Adipocyte (in vitro differentiated cells): ENCODE results near the gene FBLN5.
"Not testable (repeated sequence)": the region's sequence is repeated elsewhere in the genome, so short reads cannot be mapped to it uniquely, and the experiment has no call there.

Experiments
- DNase-seq: peaks from one replicate; pipeline ENCODE4 v3.0.0-alpha.2; 2015; ENCODE audit warnings: low read depth
- H3K27me3 ChIP-seq: replicated peaks from 2 replicates; pipeline ENCODE4 v1.7.0; 2013; ENCODE audit warnings: mild to moderate bottlenecking, low read length, moderate library complexity; ENCODE audit not compliant: control insufficient read depth, insufficient read depth
- H3K36me3 ChIP-seq: 2 replicates; pipeline ENCODE4 v1.7.0; 2013; ENCODE audit warnings: low read length, mild to moderate bottlenecking, moderate library complexity; ENCODE audit not compliant: control insufficient read depth, insufficient read depth, severe bottlenecking
- H3K4me1 ChIP-seq: 2 replicates; pipeline ENCODE4 v1.7.0; 2013; ENCODE audit warnings: mild to moderate bottlenecking, low read length, moderate library complexity; ENCODE audit not compliant: control insufficient read depth, insufficient read depth
- H3K4me3 ChIP-seq: 2 replicates; pipeline ENCODE4 v1.7.0; 2013; ENCODE audit warnings: mild to moderate bottlenecking, low read length, moderate library complexity
- H3K9ac ChIP-seq: 2 replicates; pipeline ENCODE4 v1.7.0; 2013; ENCODE audit warnings: mild to moderate bottlenecking, low read length, moderate library complexity
- H3K9me3 ChIP-seq: 2 replicates; pipeline ENCODE4 v1.7.0; 2013; ENCODE audit warnings: mild to moderate bottlenecking, low read length, moderate library complexity; ENCODE audit not compliant: control insufficient read depth

Gene FBLN5

DNA sequence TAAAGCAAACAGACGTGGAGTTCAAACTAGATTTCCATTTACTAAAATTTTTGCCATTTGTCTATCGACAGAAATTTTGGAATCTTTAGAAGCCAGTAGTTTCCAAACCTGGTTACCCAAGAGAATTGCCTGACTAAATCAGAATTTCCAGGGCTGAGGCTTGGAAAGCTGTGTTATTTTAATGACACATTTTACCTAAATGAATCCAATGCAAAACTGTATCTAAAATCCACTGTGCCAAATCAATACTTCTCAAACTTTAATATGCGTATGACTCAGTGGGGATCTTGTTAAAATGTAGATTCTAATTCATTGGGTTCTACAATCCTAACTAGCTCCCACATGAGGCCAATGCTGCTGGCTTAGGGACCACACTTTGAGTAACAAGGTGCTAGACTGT is 45.2 kb downstream of the FBLN5 start:
- Histone ChIP-seq H3K9me3 (no peaks in the 10 kb centered on the region), H3K9ac (peak overlapping the region; percentile 9), H3K4me3 (no peak overlapping the region), H3K36me3 (peaks cover 4% of the 10 kb centered on the region), H3K27me3 (no peaks in the 10 kb centered on the region), H3K4me1 (peaks cover 59% of the 10 kb centered on the region)
- DNase-seq: no peak

DNA sequence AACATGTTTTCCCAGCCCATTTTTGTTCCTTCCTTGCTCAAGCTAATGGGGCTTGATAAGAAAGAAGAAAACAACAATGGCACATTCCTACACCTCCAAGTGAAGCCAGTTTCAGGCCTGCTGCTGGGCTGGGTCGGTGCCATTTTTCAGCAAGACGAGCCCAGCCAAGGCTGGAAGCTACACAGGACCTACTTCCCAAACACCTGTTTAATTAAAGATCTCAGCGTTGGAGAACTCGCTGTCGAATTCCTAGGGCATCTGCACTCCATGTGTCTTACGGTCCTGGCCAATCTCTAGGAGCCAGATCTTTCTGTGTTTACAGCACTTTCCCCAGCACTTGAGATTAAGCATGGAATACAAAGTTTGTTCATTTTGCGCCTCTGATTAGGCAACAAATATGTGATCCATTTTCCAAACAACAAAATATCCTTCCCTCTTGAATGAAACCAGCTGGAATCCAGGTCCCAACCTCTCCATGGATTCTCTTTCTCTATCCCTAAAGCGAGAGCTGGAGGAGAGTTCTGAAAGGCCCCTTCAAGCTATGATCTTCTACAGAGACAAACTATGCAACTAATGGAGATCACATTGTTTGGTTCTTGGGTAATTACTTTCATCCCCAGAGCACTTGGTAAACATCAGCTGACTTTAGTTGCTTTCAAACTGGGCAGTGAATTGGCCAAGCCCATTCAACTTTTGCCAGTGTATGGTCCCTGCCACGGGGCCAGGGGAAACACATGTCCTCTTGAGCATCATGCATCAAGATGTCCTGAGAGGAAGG is 45.9 kb downstream of the FBLN5 start:
- H3K36me3 ChIP-seq: no peaks in the 10 kb centered on the region
- no peaks in the 10 kb centered on the region for H3K27me3 ChIP-seq
- H3K9me3 ChIP-seq: no peaks in the 10 kb centered on the region
- no peak for DNase-seq
- no peak overlapping the region for H3K9ac ChIP-seq
- H3K4me1 ChIP-seq: peaks cover 66% of the 10 kb centered on the region
- H3K4me3 ChIP-seq: peak overlapping the region; percentile 2

DNA sequence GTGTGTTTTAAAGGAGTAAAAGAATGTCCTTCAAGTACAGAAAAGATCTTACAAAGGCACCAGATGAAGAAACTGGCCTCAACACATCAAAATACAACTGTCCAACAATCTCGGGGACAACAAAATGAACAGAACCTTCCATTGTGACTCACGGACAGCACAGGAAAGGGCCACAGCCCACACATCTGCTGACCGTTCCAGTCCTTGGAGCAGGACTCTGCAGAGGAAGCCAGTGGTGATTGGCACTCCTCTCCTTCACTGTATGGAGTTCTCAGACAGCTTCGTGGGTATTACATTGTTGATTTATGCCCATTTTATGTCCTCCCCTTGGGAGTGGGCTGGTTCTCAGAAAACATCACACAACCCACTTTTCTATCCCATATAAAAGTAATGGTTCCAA is 47.7 kb downstream of the FBLN5 start:
- H3K4me1 ChIP-seq: peaks cover 76% of the 10 kb centered on the region
- no peaks in the 10 kb centered on the region for H3K9me3 ChIP-seq
- H3K36me3 ChIP-seq: no peaks in the 10 kb centered on the region
- no peak for DNase-seq
- no peaks in the 10 kb centered on the region for H3K27me3 ChIP-seq
- H3K4me3 ChIP-seq: no peak overlapping the region
- H3K9ac ChIP-seq: no peak overlapping the region

DNA sequence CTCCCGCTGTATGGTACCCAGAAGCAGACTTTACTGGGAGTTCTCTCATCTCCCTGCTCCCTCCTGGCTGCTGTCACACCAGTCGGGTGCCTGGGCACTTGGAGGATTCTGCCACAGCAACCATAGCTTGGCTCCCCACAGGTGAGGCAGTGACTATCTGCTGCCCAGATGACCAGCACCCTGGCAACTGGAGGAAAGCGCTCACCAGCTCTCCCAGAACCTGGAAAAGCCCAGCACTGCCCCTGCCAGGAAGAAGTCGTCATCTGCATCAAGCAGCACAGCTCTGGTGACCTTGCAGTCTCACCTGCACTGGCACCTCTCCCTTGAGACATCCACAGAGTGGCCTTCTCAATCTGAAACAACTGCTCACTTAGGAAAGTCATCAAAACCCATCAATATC is 48.3 kb downstream of the FBLN5 start:
- H3K27me3 ChIP-seq: no peaks in the 10 kb centered on the region

DNA sequence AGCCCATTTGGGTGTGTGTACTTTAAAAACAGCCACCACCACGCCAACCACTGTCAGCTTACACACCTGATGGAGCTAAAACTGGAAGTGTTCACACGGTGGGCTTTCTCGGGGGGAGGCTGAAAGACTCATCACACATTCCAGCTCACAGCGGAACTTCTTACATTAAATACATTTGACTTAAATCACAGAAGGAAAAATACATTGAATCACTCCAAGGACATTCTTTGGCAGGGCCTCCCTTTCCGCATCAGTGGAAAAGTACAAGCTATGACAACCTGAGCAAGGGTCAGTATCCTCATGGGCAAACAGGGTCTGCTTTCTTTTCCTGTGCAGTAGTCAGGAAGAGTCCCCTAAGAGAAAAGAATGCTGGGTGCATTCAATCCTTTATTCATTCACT is 49.1 kb downstream of the FBLN5 start:
- peak; percentile 64 for DNase-seq
- H3K27me3 ChIP-seq: no peaks in the 10 kb centered on the region
- H3K36me3 ChIP-seq: peaks cover 4% of the 10 kb centered on the region
- no peaks in the 10 kb centered on the region for H3K9me3 ChIP-seq
- H3K9ac ChIP-seq: no peak overlapping the region
- H3K4me1 ChIP-seq: peaks cover 78% of the 10 kb centered on the region
- no peak overlapping the region for H3K4me3 ChIP-seq

More for the DNA sequence above, 48.3 kb downstream of the FBLN5 start:
- Histone ChIP-seq H3K9ac (no peak overlapping the region), H3K4me3 (no peak overlapping the region), H3K4me1 (peaks cover 76% of the 10 kb centered on the region), H3K9me3 (no peaks in the 10 kb centered on the region), H3K36me3 (no peaks in the 10 kb centered on the region)
- no peak for DNase-seq

DNA sequence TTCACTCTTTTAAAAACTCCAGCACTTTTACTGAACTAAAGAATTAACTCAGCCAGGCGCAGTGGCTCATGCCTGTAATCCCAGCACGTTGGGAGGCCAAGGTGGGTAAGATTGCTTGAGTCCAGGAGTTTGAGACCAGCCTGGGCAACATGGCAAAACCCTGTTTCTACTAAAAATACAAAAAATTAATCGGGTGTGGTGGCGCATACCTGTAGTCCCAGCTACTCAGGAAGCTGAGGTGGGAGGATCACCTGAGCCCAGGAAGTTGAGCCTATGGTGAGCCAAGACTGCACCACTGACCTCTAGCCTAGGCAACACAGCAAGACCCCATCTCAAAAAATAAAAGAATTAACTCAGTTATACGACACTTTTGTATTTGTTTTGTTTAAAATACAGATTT is 49.8 kb downstream of the FBLN5 start:
- DNase-seq, H3K27me3 ChIP-seq, H3K9me3 ChIP-seq, H3K36me3 ChIP-seq: not testable (repeated sequence)
- Histone ChIP-seq H3K9ac (peak overlapping the region; percentile 52), H3K4me3 (peak overlapping the region; percentile 43), H3K4me1 (peaks cover 79% of the 10 kb centered on the region)

DNA sequence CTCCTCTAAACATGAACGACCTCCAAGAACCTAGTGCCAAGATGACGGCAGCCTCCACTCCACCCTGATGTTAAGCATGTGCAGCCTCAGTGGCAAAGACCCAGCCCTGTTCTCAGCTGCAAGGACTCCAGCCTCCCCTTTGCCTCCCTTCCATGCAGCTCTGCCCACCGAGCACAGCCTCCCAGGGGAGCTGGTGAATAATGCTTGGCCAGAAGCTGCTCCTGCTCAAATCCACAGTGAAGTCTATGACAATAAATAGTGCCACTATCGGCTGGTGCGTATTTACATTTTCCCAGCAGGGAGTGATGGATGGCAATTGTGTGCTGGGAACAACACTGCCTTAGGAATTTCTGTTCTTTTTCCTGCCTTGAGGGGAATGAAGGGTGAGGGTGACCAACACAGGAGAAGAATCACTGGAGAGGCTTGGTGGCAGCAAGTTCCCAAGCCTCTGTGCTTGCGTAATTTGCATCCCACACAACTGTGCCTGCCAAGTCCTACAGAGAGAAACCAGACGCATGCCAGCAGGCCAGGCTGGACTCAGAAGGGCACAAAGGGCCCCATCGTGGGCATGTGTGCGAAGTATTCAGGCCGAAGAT is 50.3 kb downstream of the FBLN5 start:
- no peaks in the 10 kb centered on the region for H3K27me3 ChIP-seq
- H3K9me3 ChIP-seq: no peaks in the 10 kb centered on the region
- H3K4me3 ChIP-seq: peak overlapping the region; percentile 43
- H3K4me1 ChIP-seq: peaks cover 79% of the 10 kb centered on the region
- peaks cover 9% of the 10 kb centered on the region for H3K36me3 ChIP-seq
- DNase-seq: peak; percentile 94
- H3K9ac ChIP-seq: peak overlapping the region; percentile 52

DNA sequence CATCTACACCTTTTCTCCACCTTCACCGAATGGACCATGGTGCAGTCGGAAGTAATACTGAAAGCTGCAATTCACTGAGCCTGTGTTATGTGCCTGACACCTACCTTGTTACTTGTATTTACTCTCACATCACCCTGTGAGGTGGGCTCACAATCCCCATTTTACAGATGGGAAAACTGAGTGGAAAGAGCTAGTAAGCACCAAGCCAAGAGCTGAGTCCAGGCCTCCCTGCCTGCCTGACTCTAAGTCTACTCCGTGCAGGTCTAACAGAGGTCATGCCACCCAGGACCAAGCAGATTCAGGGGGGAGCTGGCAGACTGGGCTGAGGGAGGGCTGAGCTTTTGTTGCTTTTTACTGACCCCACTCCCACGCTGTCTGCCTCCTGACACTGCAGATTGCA is 51.1 kb downstream of the FBLN5 start:
- peaks cover 79% of the 10 kb centered on the region for H3K4me1 ChIP-seq
- no peaks in the 10 kb centered on the region for H3K27me3 ChIP-seq
- DNase-seq: no peak
- no peaks in the 10 kb centered on the region for H3K9me3 ChIP-seq
- H3K9ac ChIP-seq: no peak overlapping the region
- H3K4me3 ChIP-seq: no peak overlapping the region
- H3K36me3 ChIP-seq: peaks cover 9% of the 10 kb centered on the region

DNA sequence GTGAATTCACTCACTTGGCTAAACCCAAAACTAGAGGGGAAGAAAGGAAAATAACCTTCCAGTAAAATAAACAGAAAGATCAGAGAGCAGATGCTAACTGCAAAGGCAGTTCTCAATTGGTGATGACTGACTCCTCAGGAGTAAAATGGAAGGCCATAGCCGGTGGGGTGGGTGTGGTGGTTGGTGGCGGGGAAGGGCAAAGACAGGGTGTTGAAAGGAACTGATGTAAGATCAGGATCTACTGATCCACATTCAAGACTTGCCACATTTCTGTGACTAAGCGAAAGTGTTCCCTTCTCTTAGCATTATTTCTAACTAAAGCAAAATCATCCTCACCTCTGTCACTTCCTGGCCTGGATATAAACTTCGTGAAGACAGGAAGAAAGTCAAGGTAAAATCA is 53.8 kb downstream of the FBLN5 start:
- no peak overlapping the region for H3K4me3 ChIP-seq
- H3K36me3 ChIP-seq: peaks cover 28% of the 10 kb centered on the region
- no peaks in the 10 kb centered on the region for H3K27me3 ChIP-seq
- peak; percentile 42 for DNase-seq
- H3K9ac ChIP-seq: no peak overlapping the region
- H3K9me3 ChIP-seq: no peaks in the 10 kb centered on the region
- H3K4me1 ChIP-seq: peaks cover 77% of the 10 kb centered on the region

DNA sequence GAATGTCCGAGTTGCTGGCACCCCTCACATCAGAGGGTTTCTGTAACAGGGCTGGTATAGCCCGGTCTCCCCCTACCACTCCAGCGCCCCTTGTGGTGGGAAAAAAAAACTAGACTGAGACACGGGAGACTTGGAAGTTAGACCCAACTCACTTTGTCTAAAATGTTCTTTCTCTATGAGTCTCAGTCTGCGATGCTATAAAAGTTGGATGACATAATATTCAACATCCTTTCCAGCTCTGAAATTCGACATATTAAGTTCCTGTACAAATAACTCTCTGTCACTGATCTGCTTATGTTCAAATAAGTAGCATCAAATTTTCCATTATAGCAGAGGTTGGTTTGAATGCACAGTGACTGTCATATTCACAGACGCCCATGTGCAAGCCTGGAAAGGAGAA is 54.5 kb downstream of the FBLN5 start:
- H3K36me3 ChIP-seq: peaks cover 28% of the 10 kb centered on the region
- no peaks in the 10 kb centered on the region for H3K27me3 ChIP-seq
- no peak for DNase-seq
- H3K4me1 ChIP-seq: peaks cover 71% of the 10 kb centered on the region
- H3K9me3 ChIP-seq: no peaks in the 10 kb centered on the region
- no peak overlapping the region for H3K4me3 ChIP-seq
- no peak overlapping the region for H3K9ac ChIP-seq

DNA sequence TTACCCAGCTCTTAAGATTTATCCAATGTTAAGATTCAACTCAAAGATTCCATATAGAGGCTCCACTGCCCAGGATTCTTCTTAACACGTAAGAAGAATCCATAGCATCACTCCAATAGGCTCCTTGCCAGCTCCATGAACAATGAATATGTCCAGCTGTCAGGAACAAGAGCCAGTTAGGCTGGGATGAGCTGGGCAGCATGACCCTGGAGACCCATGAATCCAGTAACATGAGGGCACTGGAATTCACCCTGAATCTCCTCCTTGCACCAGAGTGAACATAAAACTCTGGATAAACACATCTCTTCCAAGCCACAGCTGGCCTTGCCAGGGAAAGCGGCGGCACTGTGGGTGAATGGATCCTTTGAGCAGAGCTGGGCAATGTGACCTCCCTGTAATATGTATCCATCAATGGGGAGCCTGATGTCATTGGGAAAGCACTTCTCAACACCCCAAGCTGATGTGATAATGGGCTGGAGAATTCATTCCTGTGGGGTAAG is 55.7 kb downstream of the FBLN5 start:
- Histone ChIP-seq H3K9ac (no peak overlapping the region), H3K4me1 (peaks cover 59% of the 10 kb centered on the region), H3K9me3 (no peaks in the 10 kb centered on the region), H3K27me3 (no peaks in the 10 kb centered on the region), H3K4me3 (no peak overlapping the region), H3K36me3 (peaks cover 35% of the 10 kb centered on the region)
- no peak for DNase-seq
